ENCODE results near the gene TPRN. TPM values are rescaled to one million over a fixed set of nuclear protein-coding genes. Genes with fewer than 3 reads are reported as not detected.
A peak's percentile ranks its signal among the peaks of the same experiment; 100 is the strongest.

The TPRN gene
- total and polyA plus RNA-seq, 2 donors (not counting 3 experiments of a cell fraction or from before 2014, with no cell fraction given), result 4.3 to 12.4 TPM

DNA sequence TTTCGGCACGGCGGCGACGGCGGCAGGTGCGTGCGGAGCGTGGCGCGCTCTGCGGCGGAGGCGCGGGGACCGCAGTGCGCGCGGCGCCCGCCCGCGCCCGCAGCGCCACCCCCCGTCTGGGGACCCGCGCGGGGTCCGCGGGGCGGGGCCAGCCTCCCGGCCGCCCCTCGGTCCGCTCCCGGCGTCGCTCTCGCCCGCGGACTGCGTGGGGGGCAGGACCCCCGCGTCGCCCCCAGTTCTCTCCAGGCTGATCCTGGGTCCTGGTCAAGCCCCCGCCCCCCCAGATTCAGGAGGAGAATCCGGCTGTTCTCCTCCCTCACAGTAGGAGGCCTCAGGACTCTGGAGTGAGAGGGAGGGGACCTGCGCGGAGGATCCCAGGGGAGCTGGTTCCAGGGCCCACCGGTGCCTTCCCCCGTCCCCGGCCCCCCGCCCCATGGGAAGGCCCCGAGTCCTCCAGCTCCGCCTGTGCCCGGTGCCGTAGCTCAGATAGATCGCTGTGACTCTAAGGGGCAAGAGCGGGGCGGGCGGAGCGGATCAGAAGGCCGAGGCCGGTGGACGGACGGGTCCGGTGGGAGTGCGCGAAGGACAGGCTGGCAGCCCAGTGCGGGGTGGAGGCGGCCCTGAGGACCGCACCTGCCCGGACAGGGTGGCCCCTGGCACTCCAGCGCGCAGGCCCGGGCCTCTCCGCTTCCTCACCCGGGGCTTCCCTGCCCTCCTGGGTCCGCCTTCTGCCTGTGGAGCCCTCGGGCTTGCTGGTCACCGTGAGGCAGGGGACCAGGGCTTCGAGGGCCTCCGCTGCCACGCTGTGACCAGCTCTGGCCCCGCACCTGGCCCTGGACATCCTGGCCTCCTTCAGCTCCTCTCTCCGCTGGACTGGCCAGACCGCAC is 21.9 kb upstream of the TPRN start, which contains the start of gene RNF208:
TSS of gene RNF208 (minus strand) at position 51 of the 888 bp plus-strand sequence. CDS start 1,028 bp downstream, outside the sequence.
- no peaks in the 10 kb centered on the region for H3K9me3 ChIP-seq (replicated peaks; ENCODE audit: control insufficient read depth, insufficient read depth, low read length)
- no peaks in the 10 kb centered on the region for H3K9me1 ChIP-seq (replicated peaks; ENCODE audit: control insufficient read depth, extremely low read depth, insufficient read depth, low read length)
- DNase-seq (ENCODE audit: low read depth, low spot score), result peak; percentile 12
- peak within 1 kb of the TSS; percentile 50 for H3K4me2 ChIP-seq (ENCODE audit: insufficient read depth, low read length)
- intact Hi-C loops (cut with micrococcal nuclease), result loop anchor here (1.0 to 2.0 kb wide), 6 partner anchors 14 to 100 kb away; partner anchors contain the start of genes TPRN and TUBB4B
- H3K36me3 ChIP-seq (ENCODE audit: control insufficient read depth in 2 of 2, extremely low read depth in 1 of 2, insufficient read depth in 2 of 2, low read length in 2 of 2), result no peaks in the 10 kb centered on the region
- H3K79me2 ChIP-seq (ENCODE audit: control insufficient read depth, insufficient read depth, low read length), result no peaks in the 10 kb centered on the region
- peaks cover 18% of the 10 kb centered on the region for H3K4me1 ChIP-seq (ENCODE audit: control insufficient read depth, extremely low read depth, insufficient read depth, low read length)
- H3K9ac ChIP-seq (replicated peaks; ENCODE audit: extremely low read depth, insufficient read depth, low read length), result no peak within 1 kb of the TSS
- H3K4me3 ChIP-seq (replicated peaks in 1 of 3; ENCODE audit: insufficient read depth in 1 of 3, low read depth in 1 of 3, low read length in 3 of 3), result peak within 1 kb of the TSS in 2 of 3 experiments; percentile 3 to 44
- H4K20me1 ChIP-seq (replicated peaks; ENCODE audit: control insufficient read depth, extremely low read depth, insufficient read depth, low read length), result no peaks in the 10 kb centered on the region
- POLR2A ChIA-PET, result interaction anchor here (1.5 to 1.9 kb wide), 2 partner anchors 18 to 22 kb away, joined by 8 to 10 read pairs; partner anchors contain the start of genes TPRN and TUBB4B
- no peaks in the 10 kb centered on the region for H3K27me3 ChIP-seq (ENCODE audit: control insufficient read depth in 2 of 2, insufficient read depth in 2 of 2, low read length in 2 of 2)
- CTCF ChIA-PET, result interaction anchor here (0.6 to 6.3 kb wide), 10 partner anchors 7 to 93 kb away, joined by 3 to 63 read pairs (median 8); partner anchors contain the start of genes NDOR1, SSNA1, TMEM203 and TPRN
- TF ChIP-seq JUN (IDR thresholded peaks at IDR 0.05; ENCODE audit: borderline replicate concordance, insufficient read depth, insufficient read length, low read depth), result no peak
- TF ChIP-seq MYC (IDR thresholded peaks at IDR 0.05; ENCODE audit: low read depth, low read length), result no peak
- no peak for TF ChIP-seq POLR2AphosphoS5 (IDR thresholded peaks at IDR 0.05; ENCODE audit: insufficient read depth, low read depth, low read length)
- no peak for TF ChIP-seq FOS (IDR thresholded peaks at IDR 0.05; ENCODE audit: borderline replicate concordance, insufficient read depth, low read length)
- TF ChIP-seq POLR2A (IDR thresholded peaks at IDR 0.05; ENCODE audit: low read depth, low read length), result no peak
- no peak for TF ChIP-seq EZH2 (IDR thresholded peaks at IDR 0.05; ENCODE audit: borderline replicate concordance, low read depth, low read length, severe bottlenecking)
- TF ChIP-seq, protein P1, sequence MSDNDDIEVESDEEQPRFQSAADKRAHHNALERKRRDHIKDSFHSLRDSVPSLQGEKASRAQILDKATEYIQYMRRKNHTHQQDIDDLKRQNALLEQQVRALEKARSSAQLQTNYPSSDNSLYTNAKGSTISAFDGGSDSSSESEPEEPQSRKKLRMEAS (IDR thresholded peaks at IDR 0.05; ENCODE audit: insufficient read depth, insufficient read length), result no peak
- H2AFZ ChIP-seq (ENCODE audit: low read depth, low read length), result peak within 1 kb of the TSS; percentile 36
- dilution Hi-C loops (cut with MboI; ENCODE audit: extremely low pct_ligation_motif_present, low sequenced_read_pairs), result no loop called here
- BruUV-seq (replicated peaks), result no TSS peak
- FAIRE-seq, result no peak
- H3K27ac ChIP-seq (ENCODE audit: insufficient read depth, low read depth, low read length), result no peak within 1 kb of the TSS
